ENCODE measurements around the gene VCAM1. TPM values are rescaled to one million over a fixed set of nuclear protein-coding genes. Genes with fewer than 3 reads are reported as not detected.

VCAM1 gene
- total and polyA plus RNA-seq, 8 donors, result 0.58 to 35.1 (median 1.6) TPM; not detected in 1

- no peaks in the 10 kb centered on the region for H3K36me3 ChIP-seq
- WGBS, 5 donors, result 80 to 87% (median 86%) methylated on average over 6 of the region's 6 CpGs
- H3K4me1 ChIP-seq, result peaks cover 0 to 12% (median 9%) of the 10 kb centered on the region in 4 donors
- TF ChIP-seq CTCF (IDR thresholded peaks at IDR 0.05) (no peak), POLR2AphosphoS5 (IDR thresholded peaks at IDR 0.05) (no peak), POLR2A (IDR thresholded peaks at IDR 0.05) (no peak), EP300 (IDR thresholded peaks at IDR 0.05) (no peak)
- intact Hi-C loops (cut with DNase I; ENCODE audit: low total_unique reads), result no loop called here
- H3K27ac ChIP-seq, result no peak overlapping the region
- DNase-seq, result no peak
- no peaks in the 10 kb centered on the region for H3K9me3 ChIP-seq
- no peak overlapping the region for H3K4me3 ChIP-seq
- no peaks in the 10 kb centered on the region for H3K27me3 ChIP-seq
Measured at GRCh38 chr1:100717218-100717617, 2.3 kb upstream of the VCAM1 start.

GRCh38 chr1:100718581-100718980, 961 bp upstream of the VCAM1 start:
- Histone ChIP-seq H3K4me3 (no peak overlapping the region), H3K4me1 (peaks cover 0 to 12% (median 9%) of the 10 kb centered on the region in 4 donors), H3K27ac (no peak overlapping the region), H3K27me3 (no peaks in the 10 kb centered on the region), H3K9me3 (no peaks in the 10 kb centered on the region), H3K36me3 (no peaks in the 10 kb centered on the region)
- intact Hi-C loops (cut with DNase I; ENCODE audit: low total_unique reads), result no loop called here
- TF ChIP-seq POLR2AphosphoS5 (IDR thresholded peaks at IDR 0.05) (no peak), CTCF (IDR thresholded peaks at IDR 0.05) (no peak)
- peak in 1 of 2 donors; percentile 9 for DNase-seq
- 73 to 79% (median 77%) methylated on average over 4 of the region's 4 CpGs for WGBS, 5 donors

DNA sequence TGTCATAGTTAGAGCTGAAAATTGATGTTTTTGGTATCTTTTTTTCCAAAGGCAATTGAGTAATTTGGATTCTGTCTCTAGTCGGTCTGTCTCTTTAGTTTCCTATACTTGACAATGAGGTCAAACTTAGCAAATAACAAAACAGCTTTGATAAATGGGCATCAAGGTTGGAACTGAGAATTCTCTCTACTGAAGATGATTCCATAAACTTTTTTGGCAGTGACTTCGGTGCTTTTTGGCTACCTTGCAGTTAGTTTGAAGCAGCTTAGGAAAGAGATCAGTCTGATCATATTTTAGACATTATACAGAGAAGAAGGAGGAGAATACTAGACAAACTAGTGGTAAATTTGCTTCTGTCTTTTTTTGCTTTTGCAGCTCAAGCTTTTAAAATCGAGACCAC, 559 bp downstream of the VCAM1 start:
- Histone ChIP-seq H3K27me3 (no peaks in the 10 kb centered on the region), H3K9me3 (no peaks in the 10 kb centered on the region), H3K4me1 (peaks cover 0 to 8% (median under 1%) of the 10 kb centered on the region in 4 donors), H3K27ac (peak overlapping the region in 2 of 5 donors; percentile 31 to 48), H3K4me3 (peak overlapping the region in 3 of 4 donors; percentile 11 to 28 (median 22)), H3K36me3 (no peaks in the 10 kb centered on the region)
- intact Hi-C loops (cut with DNase I; ENCODE audit: low total_unique reads), result no loop called here
- TF ChIP-seq CTCF (IDR thresholded peaks at IDR 0.05) (no peak), EP300 (IDR thresholded peaks at IDR 0.05) (no peak), POLR2A (IDR thresholded peaks at IDR 0.05) (no peak), POLR2AphosphoS5 (IDR thresholded peaks at IDR 0.05) (no peak)
- DNase-seq, result peak in 1 of 2 donors; percentile 14
- WGBS, 5 donors, result 59 to 72% (median 65%) methylated on average over 3 of the region's 3 CpGs

- Histone ChIP-seq H3K9me3 (no peaks in the 10 kb centered on the region), H3K27ac (peak overlapping the region in 3 of 5 donors; percentile 15 to 48 (median 28)), H3K36me3 (no peaks in the 10 kb centered on the region), H3K4me1 (peaks cover 0 to 8% (median 0%) of the 10 kb centered on the region in 4 donors), H3K4me3 (peak overlapping the region; percentile 5 to 28 (median 11)), H3K27me3 (no peaks in the 10 kb centered on the region)
- no peak for TF ChIP-seq POLR2AphosphoS5 (IDR thresholded peaks at IDR 0.05)
- intact Hi-C loops (cut with DNase I; ENCODE audit: low total_unique reads), result no loop called here
- DNase-seq, result no peak
Measured at GRCh38 chr1:100720751-100721150, 1.2 kb downstream of the VCAM1 start.

DNA sequence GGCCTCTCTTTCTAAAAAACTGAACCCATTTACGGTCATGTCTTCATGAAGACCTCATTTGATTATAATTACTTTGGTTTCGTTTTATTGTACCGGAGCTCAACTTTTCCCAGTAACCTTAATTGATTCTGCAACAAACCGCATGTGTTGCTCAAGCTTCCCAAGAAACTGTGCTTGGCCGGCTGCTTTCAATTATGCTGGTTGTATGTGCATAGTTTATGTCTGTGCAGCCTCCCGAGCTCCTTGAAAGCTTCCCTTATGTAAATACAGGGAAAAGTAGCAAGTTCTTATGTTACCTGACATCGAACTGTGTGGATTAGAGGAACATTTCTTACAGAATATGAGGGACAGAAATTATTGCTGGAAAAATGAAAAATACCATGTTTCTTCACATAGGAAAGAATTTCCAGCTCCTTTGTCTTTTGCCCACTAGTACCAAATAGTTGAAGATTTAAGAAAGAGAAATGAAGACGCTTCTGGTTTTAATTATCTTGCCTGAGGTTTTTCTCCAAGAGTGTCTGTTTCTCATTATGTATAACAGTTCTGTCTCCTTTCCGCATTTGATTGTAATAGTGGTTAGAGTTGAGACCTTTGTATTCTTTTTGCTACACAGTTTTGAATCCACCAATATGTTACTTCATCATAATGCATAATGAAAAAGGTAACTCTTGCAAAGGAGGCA, 2.1 kb downstream of the VCAM1 start:
- DNase-seq, result peak; percentile 39 to 70
- WGBS, 5 donors, result 30 to 50% (median 42%) methylated on average over 9 of the region's 9 CpGs

More for the DNA sequence above, 2.1 kb downstream of the VCAM1 start:
- peak overlapping the region; percentile 8 to 28 (median 12) for H3K4me3 ChIP-seq
- TF ChIP-seq POLR2AphosphoS5 (IDR thresholded peaks at IDR 0.05), result peak in 1 of 3 donors; percentile 12
- no peak for TF ChIP-seq CTCF (IDR thresholded peaks at IDR 0.05)
- TF ChIP-seq EP300 (IDR thresholded peaks at IDR 0.05), result no peak
- TF ChIP-seq POLR2A (IDR thresholded peaks at IDR 0.05), result no peak
- H3K27ac ChIP-seq, result peak overlapping the region in 3 of 5 donors; percentile 15 to 48 (median 28)
- intact Hi-C loops (cut with DNase I; ENCODE audit: low total_unique reads), result no loop called here
- H3K27me3 ChIP-seq, result no peaks in the 10 kb centered on the region
- peaks cover 0 to 8% (median 0%) of the 10 kb centered on the region in 4 donors for H3K4me1 ChIP-seq
- H3K9me3 ChIP-seq, result no peaks in the 10 kb centered on the region
- no peaks in the 10 kb centered on the region for H3K36me3 ChIP-seq

Measured in stomach (tissue), 9 donors.